Progenitor cell of endocrine pancreas (in vitro differentiated cells): ENCODE measurements around the gene MAPK1IP1L. TPM values are rescaled to one million over a fixed set of nuclear protein-coding genes. Genes with fewer than 3 reads are reported as not detected.
"Not testable (repeated sequence)": the region's sequence is repeated elsewhere in the genome, so short reads cannot be mapped to it uniquely, and the experiment has no call there.

Source experiments
- DNase-seq: peaks from one replicate; pipeline ENCODE4 v3.0.0; 2021; ENCODE audit warnings: low spot score; ENCODE audit not compliant: unreplicated experiment
- H3K27ac Mint-ChIP-seq: 2 replicates; pipeline ENCODE4 v1.8.0; 2021; ENCODE audit warnings: mild to moderate bottlenecking, moderate library complexity, mixed read lengths
- H3K27me3 Mint-ChIP-seq: 2 replicates; pipeline ENCODE4 v1.8.0; 2021; ENCODE audit warnings: mixed read lengths
- H3K36me3 Mint-ChIP-seq: 2 replicates; pipeline ENCODE4 v1.8.0; 2022; ENCODE audit warnings: mixed read lengths; ENCODE audit not compliant: insufficient read depth
- H3K4me1 Mint-ChIP-seq: 2 replicates; pipeline ENCODE4 v1.8.0; 2021; ENCODE audit warnings: low read depth, mixed read lengths
- H3K4me3 Mint-ChIP-seq: 2 replicates; pipeline ENCODE4 v1.8.0; 2021; ENCODE audit warnings: low read depth, mild to moderate bottlenecking, moderate library complexity, mixed read lengths
- H3K9me3 Mint-ChIP-seq: 2 replicates; pipeline ENCODE4 v1.8.0; 2021; ENCODE audit warnings: low read depth, mixed read lengths
- long read RNA-seq: library from polyadenylated mRNA; unstranded; transcript quantifications from one replicate; pipeline ENCODE4 v2.0.0, GENCODE V29; 2020
- total RNA-seq: library from RNA; stranded (reverse); gene quantifications from 2 replicates; pipeline ENCODE4 v1.2.1, GENCODE V29; 2021
- TF ChIP-seq, protein P1 (sequence below): fragments of 200-600 bp; sonication (generic); IDR thresholded peaks from one replicate; pipeline ENCODE4 v1.5.0; 2021; ENCODE audit warnings: antibody characterized with exemption, mild to moderate bottlenecking; ENCODE audit not compliant: unreplicated experiment

Gene MAPK1IP1L
- total RNA-seq: 139 and 140 TPM in 2 replicates
- long read RNA-seq, partial matches to known transcripts: 19 of 106 reads
- long read RNA-seq, other reads (novel, unspliced or antisense): 87 of 106 reads

DNA sequence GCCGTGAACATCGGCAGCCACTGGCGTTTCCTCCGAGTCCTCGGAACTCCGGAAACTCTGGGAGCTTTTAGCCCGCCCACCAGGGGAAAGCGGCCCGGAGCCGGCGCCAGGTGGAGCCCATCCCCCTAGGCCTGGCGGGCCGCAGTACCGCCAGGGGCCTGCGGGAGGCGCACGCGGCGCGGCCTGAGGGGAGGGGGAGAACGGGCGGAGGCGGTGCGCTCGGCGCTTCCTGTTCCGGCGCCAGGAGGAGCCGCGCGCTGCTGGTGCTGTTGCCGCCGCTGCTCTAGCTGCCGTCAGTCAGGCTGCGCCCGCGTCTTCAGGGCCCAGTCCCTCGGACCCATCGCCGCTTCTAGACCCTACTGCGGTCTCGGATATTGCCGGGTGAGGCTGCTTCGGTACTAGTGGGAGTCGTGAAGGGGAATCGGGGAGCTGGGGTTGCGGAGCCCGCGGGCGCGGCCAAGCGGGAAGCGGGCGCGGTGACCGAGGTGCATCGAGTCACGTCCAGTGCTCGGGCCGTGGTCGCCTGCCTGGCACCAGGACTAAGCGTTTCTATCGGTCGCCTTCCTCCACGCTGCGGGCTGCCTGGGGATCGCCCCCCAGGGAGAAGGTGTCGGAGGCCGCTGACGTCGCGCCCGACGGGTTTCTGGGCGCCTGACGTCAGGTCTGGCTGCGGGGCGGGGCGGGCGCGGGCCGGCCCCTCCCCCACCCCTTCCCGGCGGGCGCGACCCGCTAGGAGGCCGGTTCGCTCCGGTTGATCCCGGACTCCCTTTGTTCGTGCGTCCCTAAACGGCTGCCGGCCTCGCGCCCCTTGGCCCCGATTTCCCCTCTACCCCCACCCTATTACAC is at the start of gene MAPK1IP1L:
Gene MAPK1IP1L, plus strand, starts transcription at position 225 of the 846 bp plus-strand sequence. CDS start 10,037 bp downstream, outside the sequence.
- Mint-ChIP-seq H3K27me3 (no peaks in the 10 kb centered on the region), H3K27ac (peak within 1 kb of the TSS; percentile 99), H3K4me1 (peaks cover 23% of the 10 kb centered on the region), H3K4me3 (peak within 1 kb of the TSS; percentile 95), H3K9me3 (peaks cover 3% of the 10 kb centered on the region), H3K36me3 (peaks cover 17% of the 10 kb centered on the region)
- DNase-seq: peak; percentile 98
- TF ChIP-seq, protein P1, sequence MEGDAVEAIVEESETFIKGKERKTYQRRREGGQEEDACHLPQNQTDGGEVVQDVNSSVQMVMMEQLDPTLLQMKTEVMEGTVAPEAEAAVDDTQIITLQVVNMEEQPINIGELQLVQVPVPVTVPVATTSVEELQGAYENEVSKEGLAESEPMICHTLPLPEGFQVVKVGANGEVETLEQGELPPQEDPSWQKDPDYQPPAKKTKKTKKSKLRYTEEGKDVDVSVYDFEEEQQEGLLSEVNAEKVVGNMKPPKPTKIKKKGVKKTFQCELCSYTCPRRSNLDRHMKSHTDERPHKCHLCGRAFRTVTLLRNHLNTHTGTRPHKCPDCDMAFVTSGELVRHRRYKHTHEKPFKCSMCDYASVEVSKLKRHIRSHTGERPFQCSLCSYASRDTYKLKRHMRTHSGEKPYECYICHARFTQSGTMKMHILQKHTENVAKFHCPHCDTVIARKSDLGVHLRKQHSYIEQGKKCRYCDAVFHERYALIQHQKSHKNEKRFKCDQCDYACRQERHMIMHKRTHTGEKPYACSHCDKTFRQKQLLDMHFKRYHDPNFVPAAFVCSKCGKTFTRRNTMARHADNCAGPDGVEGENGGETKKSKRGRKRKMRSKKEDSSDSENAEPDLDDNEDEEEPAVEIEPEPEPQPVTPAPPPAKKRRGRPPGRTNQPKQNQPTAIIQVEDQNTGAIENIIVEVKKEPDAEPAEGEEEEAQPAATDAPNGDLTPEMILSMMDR: peak; percentile 99

DNA sequence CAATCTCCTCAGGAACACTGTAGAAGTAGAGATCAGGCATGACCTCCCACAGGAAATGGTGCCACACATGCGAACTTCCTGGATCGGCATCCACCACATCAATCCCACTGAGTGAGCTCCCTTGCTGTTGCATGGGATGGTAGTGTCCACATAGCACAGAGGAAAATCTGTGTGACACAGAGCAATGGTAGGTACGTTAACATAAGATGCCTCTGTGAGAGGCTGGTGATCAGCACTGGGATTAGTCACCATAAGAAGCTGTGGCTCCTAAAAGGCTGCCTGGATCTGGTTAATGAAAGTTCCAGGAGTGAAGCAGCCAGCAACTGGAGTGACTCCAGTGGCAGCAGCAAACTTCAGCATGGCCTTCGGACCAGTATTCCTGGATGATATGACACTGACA is 46.4 kb upstream of the MAPK1IP1L start:
- no peaks in the 10 kb centered on the region for H3K27me3 Mint-ChIP-seq
- H3K4me1 Mint-ChIP-seq: no peaks in the 10 kb centered on the region
- TF ChIP-seq, protein P1: no peak
- no peak overlapping the region for H3K4me3 Mint-ChIP-seq
- H3K27ac Mint-ChIP-seq: no peak overlapping the region
- DNase-seq: no peak
- H3K9me3 Mint-ChIP-seq: no peaks in the 10 kb centered on the region
- peaks cover 6% of the 10 kb centered on the region for H3K36me3 Mint-ChIP-seq

DNA sequence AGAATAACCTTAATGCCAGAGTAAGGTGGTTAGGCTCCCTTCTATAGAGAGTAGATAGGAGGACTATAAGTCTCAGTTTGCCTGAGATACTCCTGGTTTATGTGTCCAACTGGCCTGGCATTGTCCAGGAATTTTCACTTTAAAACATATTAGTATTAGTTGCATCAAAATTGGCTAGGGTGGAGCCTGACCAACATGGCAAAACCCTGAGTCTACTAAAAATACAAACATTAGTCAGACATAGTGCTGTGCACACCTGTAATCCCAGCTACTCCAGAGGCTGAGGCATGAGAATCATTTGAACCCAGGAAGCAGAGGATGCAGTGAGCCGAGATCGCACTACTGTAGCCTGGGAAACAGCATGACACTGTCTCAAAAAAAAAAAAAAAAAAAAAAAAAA is 36.4 kb upstream of the MAPK1IP1L start:
- DNase-seq: no peak
- Mint-ChIP-seq H3K4me3 (no peak overlapping the region), H3K36me3 (peaks cover 15% of the 10 kb centered on the region), H3K27me3 (no peaks in the 10 kb centered on the region), H3K4me1 (no peaks in the 10 kb centered on the region), H3K9me3 (no peaks in the 10 kb centered on the region), H3K27ac (no peak overlapping the region)
- TF ChIP-seq, protein P1: no peak

DNA sequence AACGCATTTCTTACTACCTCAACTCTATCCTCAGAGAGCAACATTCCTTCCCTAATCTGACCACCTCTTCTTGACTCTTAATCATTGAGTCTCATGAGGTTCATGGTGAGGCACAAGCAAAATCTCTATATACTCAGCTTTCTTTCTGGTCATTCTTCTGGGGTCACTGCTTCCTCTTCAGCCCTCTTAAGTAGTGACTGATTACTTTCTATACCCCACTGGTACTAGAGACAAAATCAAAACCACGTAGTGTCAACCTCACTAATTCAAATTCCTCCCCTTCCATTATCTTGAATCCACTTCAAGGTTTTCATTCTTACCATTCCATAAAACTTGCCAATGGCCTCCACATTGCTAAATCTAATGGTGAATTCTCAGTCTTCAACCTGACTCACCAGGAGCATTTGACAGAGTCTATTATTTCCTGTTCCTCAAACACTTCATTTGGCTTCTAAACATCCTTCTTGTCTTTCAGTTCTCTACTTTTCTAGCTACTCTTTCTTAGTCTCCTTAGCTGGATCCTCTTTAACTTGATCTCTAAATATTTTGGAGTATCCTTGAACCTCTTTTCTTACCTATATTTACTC is 31.4 kb upstream of the MAPK1IP1L start:
- H3K4me3 Mint-ChIP-seq: no peak overlapping the region
- H3K27me3 Mint-ChIP-seq: no peaks in the 10 kb centered on the region
- peaks cover 6% of the 10 kb centered on the region for H3K36me3 Mint-ChIP-seq
- H3K27ac Mint-ChIP-seq: no peak overlapping the region
- TF ChIP-seq, protein P1: no peak
- no peaks in the 10 kb centered on the region for H3K9me3 Mint-ChIP-seq
- no peak for DNase-seq
- peaks cover 5% of the 10 kb centered on the region for H3K4me1 Mint-ChIP-seq

DNA sequence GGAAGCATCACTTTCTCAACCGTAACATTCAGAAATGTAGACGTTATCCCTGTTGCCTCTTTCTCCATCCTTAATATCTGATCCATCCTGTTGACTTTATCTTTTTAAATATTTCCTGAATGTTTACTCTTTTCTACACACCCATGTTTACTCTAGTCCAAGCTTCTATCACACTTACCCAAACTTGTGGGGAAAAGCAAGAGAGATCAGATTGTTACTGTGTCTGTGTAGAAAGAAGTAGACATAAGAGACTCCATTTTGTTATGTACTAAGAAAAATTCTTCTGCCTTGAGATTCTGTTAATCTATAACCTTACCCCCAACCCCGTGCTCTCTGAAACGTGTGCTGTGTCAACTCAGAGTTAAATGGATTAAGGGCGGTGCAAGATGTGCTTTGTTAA is 27.1 kb upstream of the MAPK1IP1L start:
- H3K36me3 Mint-ChIP-seq, DNase-seq, H3K4me3 Mint-ChIP-seq, H3K9me3 Mint-ChIP-seq, H3K27me3 Mint-ChIP-seq: not testable (repeated sequence)
- Mint-ChIP-seq H3K4me1 (peaks cover 33% of the 10 kb centered on the region), H3K27ac (peak overlapping the region; percentile 72)
